Lower lobe of right lung (tissue), 2 donors: ENCODE data around the gene MAX. TPM values are rescaled to one million over a fixed set of nuclear protein-coding genes. Genes with fewer than 3 reads are reported as not detected.

Source experiments
- ATAC-seq, 2 donors: fragments of 200-7000 bp; cut with Tn5 transposase; one replicate each; pipeline ENCODE4 v1.9.1; 2020 to 2022; ENCODE audit warnings: mild to moderate bottlenecking in 2 of 2, moderate library complexity in 2 of 2
- DNase-seq: peaks from one replicate; pipeline ENCODE4 v3.0.0-alpha.2; 2020
- H3K27ac ChIP-seq: fragments of 200-600 bp; one replicate; pipeline ENCODE4 v1.8.0; 2022
- H3K27me3 ChIP-seq: fragments of 200-600 bp; one replicate; pipeline ENCODE4 v1.8.0; 2022; ENCODE audit warnings: low read depth
- H3K36me3 ChIP-seq: fragments of 200-600 bp; one replicate; pipeline ENCODE4 v1.8.0; 2022; ENCODE audit warnings: mild to moderate bottlenecking
- H3K4me1 ChIP-seq: fragments of 200-600 bp; one replicate; pipeline ENCODE4 v1.8.0; 2022
- H3K4me3 ChIP-seq: fragments of 200-600 bp; one replicate; pipeline ENCODE4 v1.8.0; 2022; ENCODE audit warnings: mild to moderate bottlenecking
- H3K9me3 ChIP-seq: fragments of 200-600 bp; one replicate; pipeline ENCODE4 v1.8.0; 2022
- CTCF ChIP-seq: fragments of 200-600 bp; IDR thresholded peaks from one replicate; pipeline ENCODE4 v1.8.0; 2022; ENCODE audit warnings: antibody characterized with exemption, mild to moderate bottlenecking
- intact Hi-C: fragments of 100-400 bp; cut with DNase I; formaldehyde crosslinking; loops from one replicate; pipeline ENCODE4 v1.11.0; 2022
- total RNA-seq: library from RNA; stranded (reverse); fragmentation: NEBNext Ultra II Directional; extraction: Animal tissue kit (Norgen Biotek cat#: 25700); gene quantifications from one replicate; pipeline ENCODE4 v1.2.1, GENCODE V29; 2021
- donor health status: DM: no; HTN: yes; CAD: no; lungs with severe emphysema.

MAX gene
- total RNA-seq, 1 donor from 2014 or later = 105 TPM

- Histone ChIP-seq H3K27ac (no peak overlapping the region), H3K4me3 (no peak overlapping the region), H3K4me1 (no peaks in the 10 kb centered on the region), H3K36me3 (no peaks in the 10 kb centered on the region), H3K27me3 (no peaks in the 10 kb centered on the region), H3K9me3 (no peaks in the 10 kb centered on the region)
- TF ChIP-seq CTCF = no peak
- DNase-seq (no peak), ATAC-seq (no peak)
- intact Hi-C loops = no loop called here
Measured at GRCh38 chr14:65142914-65143625, 40.8 kb upstream of the MAX start.

GRCh38 chr14:65142429-65142828 lies 40.1 kb upstream of the MAX start:
- intact Hi-C loops = no loop called here
- H3K4me1 ChIP-seq = no peaks in the 10 kb centered on the region
- H3K27ac ChIP-seq = no peak overlapping the region
- no peak overlapping the region for H3K4me3 ChIP-seq
- ATAC-seq = no peak
- no peaks in the 10 kb centered on the region for H3K27me3 ChIP-seq
- no peaks in the 10 kb centered on the region for H3K36me3 ChIP-seq
- H3K9me3 ChIP-seq = no peaks in the 10 kb centered on the region
- no peak for DNase-seq
- no peak for TF ChIP-seq CTCF

- no peak for TF ChIP-seq CTCF
- Histone ChIP-seq H3K36me3 (no peaks in the 10 kb centered on the region), H3K27ac (no peak overlapping the region), H3K9me3 (no peaks in the 10 kb centered on the region), H3K4me1 (no peaks in the 10 kb centered on the region), H3K27me3 (no peaks in the 10 kb centered on the region), H3K4me3 (no peak overlapping the region)
- ATAC-seq = no peak
- DNase-seq = no peak
- intact Hi-C loops = no loop called here
Measured at GRCh38 chr14:65141523-65141922, 39.2 kb upstream of the MAX start.

GRCh38 chr14:65137648-65138307 lies 35.5 kb upstream of the MAX start:
- Histone ChIP-seq H3K27ac (no peak overlapping the region), H3K9me3 (no peaks in the 10 kb centered on the region), H3K4me3 (no peak overlapping the region), H3K27me3 (no peaks in the 10 kb centered on the region), H3K4me1 (no peaks in the 10 kb centered on the region), H3K36me3 (no peaks in the 10 kb centered on the region)
- DNase-seq (no peak), ATAC-seq (no peak)
- TF ChIP-seq CTCF = no peak
- intact Hi-C loops = no loop called here

GRCh38 chr14:65134651-65135579 lies 32.6 kb upstream of the MAX start:
- ATAC-seq = peak; percentile 9 to 29

More at GRCh38 chr14:65134651-65135579, 32.6 kb upstream of the MAX start:
- no peaks in the 10 kb centered on the region for H3K27me3 ChIP-seq
- TF ChIP-seq CTCF = no peak
- no peak for DNase-seq
- no peaks in the 10 kb centered on the region for H3K4me1 ChIP-seq
- H3K36me3 ChIP-seq = no peaks in the 10 kb centered on the region
- intact Hi-C loops = no loop called here
- H3K9me3 ChIP-seq = no peaks in the 10 kb centered on the region
- H3K27ac ChIP-seq = no peak overlapping the region
- H3K4me3 ChIP-seq = no peak overlapping the region
